Fibroblast of lung (primary cell): ENCODE data around the gene PSMG4. TPM values are rescaled to one million over a fixed set of nuclear protein-coding genes. Genes with fewer than 3 reads are reported as not detected.

Source experiments
- DNase-seq, 2 donors: peaks; one replicate each; pipeline versions ENCODE4 v3.0.0 to v3.0.0-alpha.2; 2010; ENCODE audit warnings: low read depth in 2 of 2
- H2AFZ ChIP-seq: 2 replicates; pipeline ENCODE4 v1.5.1; 2012; ENCODE audit warnings: low read length, control low read depth, inconsistent platforms
- H3K27ac ChIP-seq: 2 replicates; pipeline ENCODE4 v1.5.1; 2011; ENCODE audit warnings: low read length, control low read depth; ENCODE audit not compliant: insufficient read depth
- H3K27me3 ChIP-seq: 2 replicates; pipeline ENCODE4 v1.5.1; 2011; ENCODE audit warnings: mild to moderate bottlenecking, low read length; ENCODE audit not compliant: control insufficient read depth, insufficient read depth
- H3K36me3 ChIP-seq: 2 replicates; pipeline ENCODE4 v1.5.1; 2011; ENCODE audit warnings: low read length; ENCODE audit not compliant: control insufficient read depth, insufficient read depth
- H3K4me1 ChIP-seq: 2 replicates; pipeline ENCODE4 v1.5.1; 2011; ENCODE audit warnings: low read length; ENCODE audit not compliant: control insufficient read depth, insufficient read depth; ENCODE audit errors: extremely low read depth
- H3K4me2 ChIP-seq: 2 replicates; pipeline ENCODE4 v1.5.1; 2011; ENCODE audit warnings: low read length, control low read depth; ENCODE audit not compliant: insufficient read depth; ENCODE audit errors: extremely low read depth
- H3K4me3 ChIP-seq, 4 experiments: fragments of 200-600 bp in 1 of 4; sonication (generic) in 1 of 4; replicated peaks in 1 of 4; 2 replicates each; pipeline ENCODE4 v1.5.1; 2011 to 2016; ENCODE audit warnings: low read length in 4 of 4, low read depth in 3 of 4, mild to moderate bottlenecking in 3 of 4, control low read depth in 2 of 4, inconsistent platforms in 1 of 4, mixed read lengths in 1 of 4; ENCODE audit not compliant: insufficient read depth in 1 of 4; ENCODE audit errors: control extremely low read depth in 1 of 4
- H3K79me2 ChIP-seq: 2 replicates; pipeline ENCODE4 v1.5.1; 2012; ENCODE audit warnings: mild to moderate bottlenecking, low read length, inconsistent platforms; ENCODE audit not compliant: control insufficient read depth, insufficient read depth
- H3K9ac ChIP-seq: 2 replicates; pipeline ENCODE4 v1.5.1; 2011; ENCODE audit warnings: mild to moderate bottlenecking, low read length, control low read depth; ENCODE audit not compliant: insufficient read depth
- H3K9me3 ChIP-seq: 2 replicates; pipeline ENCODE4 v1.5.1; 2012; ENCODE audit warnings: low read depth, low read length; ENCODE audit not compliant: control insufficient read depth, insufficient read depth
- H4K20me1 ChIP-seq: 2 replicates; pipeline ENCODE4 v1.5.1; 2011; ENCODE audit warnings: low read length; ENCODE audit not compliant: control insufficient read depth, insufficient read depth; ENCODE audit errors: extremely low read depth
- EZH2 ChIP-seq: IDR thresholded peaks from 2 replicates; pipeline ENCODE4 v1.5.1; 2012; ENCODE audit warnings: low read length, control low read depth, mild to moderate bottlenecking; ENCODE audit errors: missing control alignments
- polyA plus RNA-seq, 2 donors: library from polyadenylated mRNA; depleted of rRNA in 1 of 2; stranded (reverse) in 1 of 2; unstranded in 1 of 2; fragments of >200 nt; gene quantifications; 2 replicates each; pipeline ENCODE4 v1.2.1, GENCODE V29; 2011 to 2012; ENCODE audit warnings: missing spikeins in 1 of 2
- total RNA-seq: library from RNA; depleted of rRNA; stranded (reverse); fragments of >200 nt; gene quantifications from 2 replicates; pipeline ENCODE4 v1.2.1, GENCODE V29; 2014
- TF ChIP-seq, protein P1 (sequence below), 2 donors: IDR thresholded peaks in 1 of 2; conservative IDR thresholded peaks in 1 of 2; 1 replicate in 1 of 2; 2 replicates in 1 of 2; pipeline ENCODE4 v1.5.1; 2011 to 2012; ENCODE audit warnings: low read length in 2 of 2, control low read depth in 1 of 2, inconsistent platforms in 1 of 2, low read depth in 1 of 2, mild to moderate bottlenecking in 1 of 2

PSMG4 gene
- total and polyA plus RNA-seq, 2 donors (not counting 1 experiment from before 2014, with no cell fraction given) = 12.5 to 34.2 TPM

DNA sequence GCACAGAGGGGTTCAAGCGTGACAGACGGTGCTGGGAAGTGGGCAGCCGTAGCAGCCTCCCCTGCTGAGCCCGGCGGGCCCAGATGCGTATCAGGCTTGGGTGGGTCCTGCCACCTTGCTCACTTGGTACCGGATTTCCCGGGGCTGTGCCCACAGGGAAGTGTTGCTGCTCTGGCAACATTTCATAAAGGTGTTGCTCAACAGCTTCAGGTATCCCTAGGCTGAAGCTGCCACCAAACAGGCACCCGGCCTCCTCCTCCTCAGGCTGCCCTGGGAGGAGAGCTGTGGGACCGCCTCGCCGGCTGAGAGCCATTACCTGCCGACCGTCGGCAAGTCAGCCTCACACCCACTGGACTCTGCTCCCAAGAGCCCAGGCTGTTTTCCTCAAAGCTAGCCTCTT, 11.5 kb downstream of the PSMG4 start:
- Histone ChIP-seq H3K36me3 (peaks cover 5% of the 10 kb centered on the region), H3K4me1 (no peaks in the 10 kb centered on the region), H4K20me1 (no peaks in the 10 kb centered on the region)

GRCh38 chr6:3271756-3272155, 13.0 kb downstream of the PSMG4 start:
- no peak overlapping the region for H3K27ac ChIP-seq
- DNase-seq = no peak
- H3K4me3 ChIP-seq = no peak overlapping the region
- TF ChIP-seq, protein P1, sequence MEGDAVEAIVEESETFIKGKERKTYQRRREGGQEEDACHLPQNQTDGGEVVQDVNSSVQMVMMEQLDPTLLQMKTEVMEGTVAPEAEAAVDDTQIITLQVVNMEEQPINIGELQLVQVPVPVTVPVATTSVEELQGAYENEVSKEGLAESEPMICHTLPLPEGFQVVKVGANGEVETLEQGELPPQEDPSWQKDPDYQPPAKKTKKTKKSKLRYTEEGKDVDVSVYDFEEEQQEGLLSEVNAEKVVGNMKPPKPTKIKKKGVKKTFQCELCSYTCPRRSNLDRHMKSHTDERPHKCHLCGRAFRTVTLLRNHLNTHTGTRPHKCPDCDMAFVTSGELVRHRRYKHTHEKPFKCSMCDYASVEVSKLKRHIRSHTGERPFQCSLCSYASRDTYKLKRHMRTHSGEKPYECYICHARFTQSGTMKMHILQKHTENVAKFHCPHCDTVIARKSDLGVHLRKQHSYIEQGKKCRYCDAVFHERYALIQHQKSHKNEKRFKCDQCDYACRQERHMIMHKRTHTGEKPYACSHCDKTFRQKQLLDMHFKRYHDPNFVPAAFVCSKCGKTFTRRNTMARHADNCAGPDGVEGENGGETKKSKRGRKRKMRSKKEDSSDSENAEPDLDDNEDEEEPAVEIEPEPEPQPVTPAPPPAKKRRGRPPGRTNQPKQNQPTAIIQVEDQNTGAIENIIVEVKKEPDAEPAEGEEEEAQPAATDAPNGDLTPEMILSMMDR (conservative IDR thresholded peaks at IDR 0.05 in 1 of 2, IDR thresholded peaks at IDR 0.05 in 1 of 2; ENCODE audit: low read depth in 1 of 2, low read length in 2 of 2) = no peak
- no peak for TF ChIP-seq EZH2
- no peaks in the 10 kb centered on the region for H3K9me3 ChIP-seq
- no peak overlapping the region for H3K4me2 ChIP-seq
- peaks cover 5% of the 10 kb centered on the region for H3K36me3 ChIP-seq
- no peaks in the 10 kb centered on the region for H3K4me1 ChIP-seq
- no peak overlapping the region for H2AFZ ChIP-seq
- no peaks in the 10 kb centered on the region for H3K79me2 ChIP-seq
- H4K20me1 ChIP-seq = no peaks in the 10 kb centered on the region
- no peak overlapping the region for H3K9ac ChIP-seq
- H3K27me3 ChIP-seq = no peaks in the 10 kb centered on the region

More for the DNA sequence above, 11.5 kb downstream of the PSMG4 start:
- no peaks in the 10 kb centered on the region for H3K9me3 ChIP-seq
- H3K27ac ChIP-seq = no peak overlapping the region
- H3K4me3 ChIP-seq = no peak overlapping the region
- no peak overlapping the region for H3K4me2 ChIP-seq
- no peak for DNase-seq
- TF ChIP-seq, protein P1 (conservative IDR thresholded peaks at IDR 0.05 in 1 of 2, IDR thresholded peaks at IDR 0.05 in 1 of 2; ENCODE audit: low read depth in 1 of 2, low read length in 2 of 2) = no peak
- H3K79me2 ChIP-seq = no peaks in the 10 kb centered on the region
- no peaks in the 10 kb centered on the region for H3K27me3 ChIP-seq
- no peak overlapping the region for H2AFZ ChIP-seq
- H3K9ac ChIP-seq = no peak overlapping the region

DNA sequence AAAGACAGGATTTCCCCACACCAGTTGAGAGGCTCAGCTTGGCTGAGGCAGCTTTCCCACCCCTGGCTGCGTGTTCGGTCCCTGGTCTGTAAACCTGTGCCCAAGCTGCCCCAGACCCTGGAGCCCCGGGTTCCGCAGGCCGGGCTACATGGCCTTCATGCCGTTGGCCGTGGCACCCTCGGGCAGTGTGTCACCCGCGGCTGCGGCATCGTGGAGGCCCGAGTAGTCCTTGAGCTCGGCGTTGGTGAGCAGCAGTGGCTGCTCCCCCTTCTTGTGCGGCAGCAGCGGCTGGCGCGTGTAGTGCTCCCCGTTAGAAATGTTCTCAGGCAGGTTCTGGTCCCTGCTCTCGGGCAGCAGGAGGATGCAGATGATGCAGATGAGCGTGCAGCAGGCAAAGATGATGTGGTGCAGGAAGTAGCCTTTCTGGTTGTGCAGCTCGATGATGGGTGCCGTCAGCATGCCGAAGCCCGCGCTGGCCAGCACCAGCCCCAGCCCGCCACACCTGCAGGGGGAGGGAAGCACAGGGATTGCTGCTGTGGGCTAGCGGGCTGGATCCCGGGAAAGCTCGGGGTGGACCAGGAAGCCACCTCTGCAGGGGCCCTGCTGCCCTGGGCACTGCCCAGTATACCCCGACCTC, 14.3 kb downstream of the PSMG4 start:
- TF ChIP-seq, protein P1 (conservative IDR thresholded peaks at IDR 0.05 in 1 of 2, IDR thresholded peaks at IDR 0.05 in 1 of 2; ENCODE audit: low read depth in 1 of 2, low read length in 2 of 2) = no peak
- TF ChIP-seq EZH2 = no peak
- no peak for DNase-seq
- no peaks in the 10 kb centered on the region for H3K9me3 ChIP-seq

More for the DNA sequence above, 14.3 kb downstream of the PSMG4 start:
- Histone ChIP-seq H3K36me3 (peaks cover 5% of the 10 kb centered on the region), H3K4me1 (no peaks in the 10 kb centered on the region), H3K4me3 (no peak overlapping the region), H3K27ac (no peak overlapping the region), H3K27me3 (no peaks in the 10 kb centered on the region), H3K79me2 (no peaks in the 10 kb centered on the region), H3K9ac (no peak overlapping the region), H2AFZ (no peak overlapping the region), H3K4me2 (no peak overlapping the region), H4K20me1 (no peaks in the 10 kb centered on the region)
